SK-N-SH treated with all-trans-retinoic acid at 6 μM for 48 hours (cell line): ENCODE measurements around the gene MDFIC.
A peak's percentile ranks its signal among the peaks of the same experiment; 100 is the strongest.

ENCODE experiments used
- ATAC-seq: fragments of 200-7000 bp; cut with Tn5 transposase; 3 replicates; pipeline ENCODE4 v1.9.1; 2020; ENCODE audit warnings: mild to moderate bottlenecking, moderate library complexity
- ISL1 ChIP-seq: fragments of 250-450 bp; sonication (Bioruptor Pico); IDR thresholded peaks from 2 replicates; pipeline ENCODE4 v2.1.2; 2022; ENCODE audit warnings: mild to moderate bottlenecking, moderate library complexity
- PPARA ChIP-seq: fragments of 250-450 bp; sonication (Bioruptor Pico); IDR thresholded peaks from 2 replicates; pipeline ENCODE4 v1.5.0; 2020; ENCODE audit warnings: mild to moderate bottlenecking, borderline replicate concordance
- SNAI2 ChIP-seq: fragments of 250-450 bp; sonication (Bioruptor Pico); IDR thresholded peaks from 2 replicates; pipeline ENCODE4 v1.5.0; 2020; ENCODE audit warnings: mild to moderate bottlenecking, moderate library complexity
- TOX ChIP-seq: fragments of 250-450 bp; sonication (Bioruptor Pico); IDR thresholded peaks from 2 replicates; pipeline ENCODE4 v1.8.0; 2021; ENCODE audit warnings: mild to moderate bottlenecking, moderate library complexity, borderline replicate concordance
- ZC3H10 ChIP-seq: fragments of 250-450 bp; sonication (Bioruptor Pico); IDR thresholded peaks from 2 replicates; pipeline ENCODE4 v1.5.1; 2021; ENCODE audit warnings: mild to moderate bottlenecking, moderate library complexity
- ZNF565 ChIP-seq: fragments of 450-650 bp; formaldehyde crosslinking; conservative IDR thresholded peaks from 2 replicates; pipeline ENCODE4 v1.5.0; 2020; ENCODE audit warnings: low read depth, mild to moderate bottlenecking, moderate library complexity
- ZNF70 ChIP-seq: fragments of 450-650 bp; formaldehyde crosslinking; IDR thresholded peaks from 2 replicates; pipeline ENCODE4 v1.5.0; 2020; ENCODE audit warnings: mild to moderate bottlenecking, moderate library complexity
- TF ChIP-seq, protein P1 (sequence below): fragments of 250-450 bp; sonication (Bioruptor Pico); IDR thresholded peaks from 2 replicates; pipeline ENCODE4 v1.5.0; 2020; ENCODE audit warnings: mild to moderate bottlenecking, moderate library complexity
- TF ChIP-seq, protein P2 (sequence below): fragments of 250-450 bp; sonication (Bioruptor Pico); IDR thresholded peaks from 2 replicates; pipeline ENCODE4 v1.8.0; 2020; ENCODE audit warnings: mild to moderate bottlenecking, moderate library complexity, borderline replicate concordance
- TF ChIP-seq, protein P3 (sequence below): fragments of 250-450 bp; sonication (Bioruptor Pico); IDR thresholded peaks from 2 replicates; pipeline ENCODE4 v1.5.1; 2021; ENCODE audit warnings: mild to moderate bottlenecking, moderate library complexity
- TF ChIP-seq, protein P4 (sequence below): fragments of 250-450 bp; sonication (Bioruptor Pico); IDR thresholded peaks from 2 replicates; pipeline ENCODE4 v1.8.0; 2021; ENCODE audit warnings: low read depth, mild to moderate bottlenecking, moderate library complexity, borderline replicate concordance

The MDFIC gene, protein sequence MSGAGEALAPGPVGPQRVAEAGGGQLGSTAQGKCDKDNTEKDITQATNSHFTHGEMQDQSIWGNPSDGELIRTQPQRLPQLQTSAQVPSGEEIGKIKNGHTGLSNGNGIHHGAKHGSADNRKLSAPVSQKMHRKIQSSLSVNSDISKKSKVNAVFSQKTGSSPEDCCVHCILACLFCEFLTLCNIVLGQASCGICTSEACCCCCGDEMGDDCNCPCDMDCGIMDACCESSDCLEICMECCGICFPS

DNA sequence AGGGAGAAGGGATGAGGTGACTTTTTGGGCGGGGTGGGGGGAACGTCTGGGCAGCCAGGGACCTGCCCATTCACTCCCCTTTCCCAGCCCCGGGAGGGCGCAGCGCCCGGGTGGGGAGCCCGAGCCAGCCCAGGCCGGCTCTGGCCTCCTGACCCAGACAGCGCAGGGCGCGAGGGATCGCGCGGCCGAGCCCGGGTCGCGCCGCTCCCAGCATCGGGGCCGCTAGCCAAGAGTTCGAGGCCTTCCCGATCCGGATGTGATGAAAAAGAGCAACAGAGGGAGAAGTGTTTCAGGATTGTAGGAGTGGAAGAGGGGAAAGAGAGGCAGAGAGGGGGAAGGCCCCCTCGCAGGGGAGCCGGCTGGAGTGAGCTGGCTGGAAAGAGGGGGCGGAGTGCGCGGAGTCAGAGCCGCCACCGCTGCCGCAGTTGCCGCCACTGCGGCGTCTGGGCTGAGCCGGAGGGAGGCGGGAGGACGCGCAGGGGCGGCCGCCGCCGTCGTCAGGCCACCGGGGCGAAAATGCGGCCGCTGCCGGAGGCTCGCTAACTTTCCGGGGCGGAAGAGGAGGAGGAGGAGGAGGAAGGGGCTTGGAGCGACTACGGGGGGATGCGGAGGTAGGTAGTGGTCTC lies at the start of gene MDFIC:
TSS of gene MDFIC (plus strand) at position 69 of the 626 bp plus-strand sequence. CDS start 940 bp downstream, outside the sequence.
- TF ChIP-seq, protein P1, sequence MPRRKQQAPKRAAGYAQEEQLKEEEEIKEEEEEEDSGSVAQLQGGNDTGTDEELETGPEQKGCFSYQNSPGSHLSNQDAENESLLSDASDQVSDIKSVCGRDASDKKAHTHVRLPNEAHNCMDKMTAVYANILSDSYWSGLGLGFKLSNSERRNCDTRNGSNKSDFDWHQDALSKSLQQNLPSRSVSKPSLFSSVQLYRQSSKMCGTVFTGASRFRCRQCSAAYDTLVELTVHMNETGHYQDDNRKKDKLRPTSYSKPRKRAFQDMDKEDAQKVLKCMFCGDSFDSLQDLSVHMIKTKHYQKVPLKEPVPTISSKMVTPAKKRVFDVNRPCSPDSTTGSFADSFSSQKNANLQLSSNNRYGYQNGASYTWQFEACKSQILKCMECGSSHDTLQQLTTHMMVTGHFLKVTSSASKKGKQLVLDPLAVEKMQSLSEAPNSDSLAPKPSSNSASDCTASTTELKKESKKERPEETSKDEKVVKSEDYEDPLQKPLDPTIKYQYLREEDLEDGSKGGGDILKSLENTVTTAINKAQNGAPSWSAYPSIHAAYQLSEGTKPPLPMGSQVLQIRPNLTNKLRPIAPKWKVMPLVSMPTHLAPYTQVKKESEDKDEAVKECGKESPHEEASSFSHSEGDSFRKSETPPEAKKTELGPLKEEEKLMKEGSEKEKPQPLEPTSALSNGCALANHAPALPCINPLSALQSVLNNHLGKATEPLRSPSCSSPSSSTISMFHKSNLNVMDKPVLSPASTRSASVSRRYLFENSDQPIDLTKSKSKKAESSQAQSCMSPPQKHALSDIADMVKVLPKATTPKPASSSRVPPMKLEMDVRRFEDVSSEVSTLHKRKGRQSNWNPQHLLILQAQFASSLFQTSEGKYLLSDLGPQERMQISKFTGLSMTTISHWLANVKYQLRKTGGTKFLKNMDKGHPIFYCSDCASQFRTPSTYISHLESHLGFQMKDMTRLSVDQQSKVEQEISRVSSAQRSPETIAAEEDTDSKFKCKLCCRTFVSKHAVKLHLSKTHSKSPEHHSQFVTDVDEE (CRISPR knock-in tag), result no peak
- TF ChIP-seq, protein P2, sequence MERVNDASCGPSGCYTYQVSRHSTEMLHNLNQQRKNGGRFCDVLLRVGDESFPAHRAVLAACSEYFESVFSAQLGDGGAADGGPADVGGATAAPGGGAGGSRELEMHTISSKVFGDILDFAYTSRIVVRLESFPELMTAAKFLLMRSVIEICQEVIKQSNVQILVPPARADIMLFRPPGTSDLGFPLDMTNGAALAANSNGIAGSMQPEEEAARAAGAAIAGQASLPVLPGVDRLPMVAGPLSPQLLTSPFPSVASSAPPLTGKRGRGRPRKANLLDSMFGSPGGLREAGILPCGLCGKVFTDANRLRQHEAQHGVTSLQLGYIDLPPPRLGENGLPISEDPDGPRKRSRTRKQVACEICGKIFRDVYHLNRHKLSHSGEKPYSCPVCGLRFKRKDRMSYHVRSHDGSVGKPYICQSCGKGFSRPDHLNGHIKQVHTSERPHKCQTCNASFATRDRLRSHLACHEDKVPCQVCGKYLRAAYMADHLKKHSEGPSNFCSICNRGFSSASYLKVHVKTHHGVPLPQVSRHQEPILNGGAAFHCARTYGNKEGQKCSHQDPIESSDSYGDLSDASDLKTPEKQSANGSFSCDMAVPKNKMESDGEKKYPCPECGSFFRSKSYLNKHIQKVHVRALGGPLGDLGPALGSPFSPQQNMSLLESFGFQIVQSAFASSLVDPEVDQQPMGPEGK (CRISPR knock-in tag), result no peak
- ATAC-seq, result peak; percentile 81

DNA sequence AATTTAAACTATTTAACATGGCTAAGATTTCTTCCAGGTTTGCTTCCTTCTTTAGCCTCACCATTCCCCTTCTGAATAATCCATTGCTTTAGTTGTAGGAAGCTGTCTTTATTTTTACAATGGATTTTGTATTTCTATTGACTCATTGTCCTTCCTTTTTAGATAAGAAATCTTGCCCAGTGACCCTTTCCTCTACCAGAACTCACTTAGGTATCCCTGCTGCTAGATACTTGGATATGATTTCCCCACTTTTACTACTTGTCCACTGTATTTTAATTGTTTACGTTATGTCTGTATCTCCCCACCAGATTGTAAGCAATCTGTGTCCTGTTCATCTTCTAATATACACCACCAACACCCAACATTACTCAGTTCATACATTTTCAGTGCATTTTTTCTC lies 47.7 kb upstream of the MDFIC start:
- ATAC-seq, result no peak
- TF ChIP-seq, protein P1 (CRISPR knock-in tag), result no peak

DNA sequence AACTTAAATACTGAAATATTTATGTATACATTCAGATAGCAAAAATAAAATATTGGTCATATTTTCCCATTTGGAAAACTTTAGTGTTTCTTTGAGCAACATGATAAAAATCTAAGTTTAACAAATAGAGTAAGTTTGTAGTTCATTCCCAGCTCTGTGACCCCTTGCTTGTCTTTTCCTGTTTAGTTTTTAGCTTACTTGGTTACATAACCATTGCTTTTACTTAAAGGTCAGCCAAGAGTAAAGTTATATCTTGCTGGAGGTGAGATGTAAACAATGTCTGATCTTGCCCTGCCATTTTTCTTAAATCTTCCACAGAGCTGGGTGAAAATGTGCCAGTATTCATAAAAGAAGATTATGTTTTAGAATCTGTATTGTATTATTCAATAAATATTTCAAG lies 46.7 kb upstream of the MDFIC start:
- TF ChIP-seq ZNF565 (CRISPR knock-in tag) (no peak), ZNF70 (no peak), TOX (CRISPR knock-in tag) (no peak), PPARA (CRISPR knock-in tag) (no peak), ZC3H10 (CRISPR knock-in tag) (no peak)
- TF ChIP-seq, protein P2 (CRISPR knock-in tag), result no peak
- TF ChIP-seq, protein P3, sequence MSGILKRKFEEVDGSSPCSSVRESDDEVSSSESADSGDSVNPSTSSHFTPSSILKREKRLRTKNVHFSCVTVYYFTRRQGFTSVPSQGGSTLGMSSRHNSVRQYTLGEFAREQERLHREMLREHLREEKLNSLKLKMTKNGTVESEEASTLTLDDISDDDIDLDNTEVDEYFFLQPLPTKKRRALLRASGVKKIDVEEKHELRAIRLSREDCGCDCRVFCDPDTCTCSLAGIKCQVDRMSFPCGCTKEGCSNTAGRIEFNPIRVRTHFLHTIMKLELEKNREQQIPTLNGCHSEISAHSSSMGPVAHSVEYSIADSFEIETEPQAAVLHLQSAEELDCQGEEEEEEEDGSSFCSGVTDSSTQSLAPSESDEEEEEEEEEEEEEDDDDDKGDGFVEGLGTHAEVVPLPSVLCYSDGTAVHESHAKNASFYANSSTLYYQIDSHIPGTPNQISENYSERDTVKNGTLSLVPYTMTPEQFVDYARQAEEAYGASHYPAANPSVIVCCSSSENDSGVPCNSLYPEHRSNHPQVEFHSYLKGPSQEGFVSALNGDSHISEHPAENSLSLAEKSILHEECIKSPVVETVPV, result no peak
- ATAC-seq, result no peak

DNA sequence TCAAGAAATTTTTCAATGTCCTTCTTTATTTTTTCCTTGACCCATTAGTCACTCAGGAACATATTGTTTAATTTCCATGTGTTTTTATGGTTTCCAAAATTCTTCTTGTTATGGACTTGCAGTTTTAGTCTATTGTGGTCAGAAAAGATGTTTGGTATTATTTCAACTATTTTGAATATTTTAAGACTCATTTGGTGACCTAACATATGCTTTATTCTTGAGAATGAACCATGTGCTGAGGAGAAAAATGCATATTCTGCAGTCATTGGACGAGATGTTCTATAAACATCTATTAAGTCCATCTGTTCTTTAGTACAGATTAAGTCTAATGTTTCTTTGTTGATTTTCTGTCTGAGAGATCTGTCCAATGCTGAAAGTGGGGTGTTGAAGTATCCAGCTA lies 42.3 kb upstream of the MDFIC start:
- TF ChIP-seq, protein P4, sequence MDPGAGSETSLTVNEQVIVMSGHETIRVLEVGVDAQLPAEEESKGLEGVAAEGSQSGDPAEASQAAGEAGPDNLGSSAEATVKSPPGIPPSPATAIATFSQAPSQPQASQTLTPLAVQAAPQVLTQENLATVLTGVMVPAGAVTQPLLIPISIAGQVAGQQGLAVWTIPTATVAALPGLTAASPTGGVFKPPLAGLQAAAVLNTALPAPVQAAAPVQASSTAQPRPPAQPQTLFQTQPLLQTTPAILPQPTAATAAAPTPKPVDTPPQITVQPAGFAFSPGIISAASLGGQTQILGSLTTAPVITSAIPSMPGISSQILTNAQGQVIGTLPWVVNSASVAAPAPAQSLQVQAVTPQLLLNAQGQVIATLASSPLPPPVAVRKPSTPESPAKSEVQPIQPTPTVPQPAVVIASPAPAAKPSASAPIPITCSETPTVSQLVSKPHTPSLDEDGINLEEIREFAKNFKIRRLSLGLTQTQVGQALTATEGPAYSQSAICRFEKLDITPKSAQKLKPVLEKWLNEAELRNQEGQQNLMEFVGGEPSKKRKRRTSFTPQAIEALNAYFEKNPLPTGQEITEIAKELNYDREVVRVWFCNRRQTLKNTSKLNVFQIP, result no peak
- TF ChIP-seq ISL1 (CRISPR knock-in tag), result no peak
- no peak for TF ChIP-seq ZNF565 (CRISPR knock-in tag)
- TF ChIP-seq ZNF70, result no peak
- TF ChIP-seq TOX (CRISPR knock-in tag), result no peak
- TF ChIP-seq PPARA (CRISPR knock-in tag), result no peak
- TF ChIP-seq, protein P1 (CRISPR knock-in tag), result no peak
- TF ChIP-seq, protein P3, result no peak
- no peak for TF ChIP-seq SNAI2 (CRISPR knock-in tag)
- no peak for ATAC-seq
